Measurements from ENCODE around the gene SLAIN1.

SLAIN1 gene

DNA sequence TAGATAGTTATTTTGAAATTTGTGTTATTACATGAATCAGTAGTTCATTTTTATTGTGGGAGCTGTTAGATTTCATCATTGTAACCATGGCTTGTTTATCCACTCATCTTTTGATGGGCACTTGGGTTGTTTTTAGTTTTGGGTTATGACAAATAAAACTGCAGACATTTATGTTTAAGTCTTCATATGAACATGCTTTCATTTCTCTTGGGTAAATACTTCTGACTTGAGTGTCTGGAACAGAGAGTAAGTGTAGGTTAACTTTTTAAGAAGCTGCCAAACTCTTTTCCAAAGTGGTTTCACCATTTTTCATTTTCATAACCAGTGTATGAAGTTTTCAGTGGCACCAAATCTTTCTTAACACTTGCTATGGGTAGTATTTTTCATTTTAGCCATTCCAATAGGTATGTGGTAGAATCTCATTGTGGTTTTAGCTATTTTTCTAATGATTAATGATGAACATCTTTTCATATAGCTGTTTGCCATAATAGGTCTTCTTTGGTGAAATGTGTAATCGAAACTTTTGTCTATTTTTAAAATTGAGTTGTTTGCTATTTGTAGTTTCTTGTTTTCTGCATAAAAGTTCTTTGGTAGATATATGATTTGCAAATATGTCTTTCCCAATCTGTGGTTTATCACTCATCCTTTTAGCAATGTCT, 17.9 kb downstream of the SLAIN1 start:
- DNase-seq: no peak

DNA sequence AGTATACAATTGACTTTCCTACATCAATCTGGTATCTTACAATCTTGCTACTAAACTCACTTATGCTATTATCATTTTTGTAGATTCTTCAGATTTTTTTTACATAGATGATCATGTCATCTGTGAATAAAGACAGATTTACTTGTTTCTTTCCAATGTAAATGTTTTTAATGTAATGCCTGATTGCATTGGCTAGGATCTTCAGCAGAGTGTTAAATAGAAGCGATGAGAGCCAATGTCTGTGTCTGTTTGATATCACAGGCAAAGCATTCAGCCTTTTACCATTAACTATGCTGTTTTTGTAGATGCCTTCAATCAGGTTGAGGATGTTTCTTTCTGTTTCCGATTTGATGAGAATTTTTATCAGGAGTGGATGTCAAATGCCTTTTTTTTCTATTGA, 19.2 kb downstream of the SLAIN1 start:
- DNase-seq: no peak

DNA sequence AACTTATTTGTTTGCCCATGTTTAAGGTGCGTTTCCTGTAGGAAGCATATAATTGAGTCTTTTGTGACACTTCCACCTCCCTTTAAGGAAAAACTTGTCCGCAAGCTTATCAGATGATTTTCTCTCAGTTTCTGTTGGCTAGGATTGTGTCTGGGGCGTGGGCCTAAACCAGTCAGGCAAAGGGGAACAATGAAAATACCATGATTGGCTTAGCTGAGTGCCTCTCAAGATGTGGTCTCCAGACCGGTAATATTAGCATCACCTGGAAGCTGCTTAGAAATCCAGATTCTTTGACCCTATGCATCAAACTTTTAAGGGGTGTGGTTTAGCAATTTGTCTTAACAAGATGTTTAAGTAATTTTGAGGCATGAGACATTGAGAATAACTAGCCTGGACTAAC, 20.0 kb downstream of the SLAIN1 start:
- DNase-seq: no peak

DNA sequence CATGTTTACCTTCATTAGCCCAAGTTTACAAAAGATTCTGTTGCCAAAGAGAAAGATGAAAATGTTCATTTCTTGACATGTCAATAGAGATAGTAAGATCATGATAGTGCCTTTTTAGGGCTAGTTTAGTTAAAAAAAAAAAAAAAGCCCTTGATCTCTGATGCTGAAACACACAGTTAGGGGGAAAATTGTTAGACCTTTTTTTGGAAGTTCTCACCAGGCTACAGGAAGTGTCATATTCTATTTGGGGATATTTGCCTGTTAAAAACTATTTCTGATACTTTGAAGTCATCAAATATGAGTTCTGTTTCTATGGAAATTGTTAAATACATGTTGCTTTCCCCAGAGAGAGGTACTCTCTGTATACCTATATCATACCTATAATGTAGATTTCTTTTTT, 21.6 kb downstream of the SLAIN1 start:
- DNase-seq: no peak

DNA sequence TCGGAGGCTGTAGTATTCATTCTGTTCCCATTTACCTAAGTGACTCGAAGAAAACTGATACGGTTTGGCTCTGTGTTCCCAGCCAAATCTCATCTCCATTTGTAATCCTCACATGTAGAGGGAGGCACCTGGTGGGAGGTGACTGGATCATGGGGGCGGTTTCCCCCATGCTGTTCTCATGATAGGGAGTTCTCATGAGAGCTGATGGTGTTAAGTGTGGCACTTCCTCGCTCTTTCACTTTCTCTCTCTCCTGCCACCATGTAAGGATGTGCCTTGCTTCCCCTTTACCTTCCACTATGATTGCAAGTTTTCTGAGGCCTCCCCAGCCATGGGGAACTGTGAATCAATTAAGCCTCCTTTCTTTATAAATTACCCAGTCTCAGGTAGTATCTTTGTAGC, 23.5 kb downstream of the SLAIN1 start:
- DNase-seq: no peak

DNA sequence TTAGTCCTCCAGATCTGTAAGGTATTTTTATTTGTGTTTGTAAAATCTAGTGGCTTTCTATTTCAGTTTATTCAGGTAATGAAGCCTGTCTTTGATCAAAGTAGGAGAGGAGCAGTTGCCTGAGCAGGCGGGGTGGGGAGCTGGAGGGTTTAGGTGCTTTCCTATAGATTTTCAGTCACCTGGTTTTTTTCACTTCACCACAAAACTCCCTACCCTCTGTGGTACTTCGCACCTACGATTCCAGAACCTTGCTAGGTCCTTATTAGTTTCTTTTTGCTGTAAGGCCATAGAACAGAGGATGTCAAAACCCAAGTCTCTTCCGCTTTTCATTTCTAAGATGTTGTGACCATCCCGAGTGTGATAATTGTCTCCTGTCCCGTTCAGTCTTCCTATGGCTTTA, 26.6 kb downstream of the SLAIN1 start:
- no peak for DNase-seq

DNA sequence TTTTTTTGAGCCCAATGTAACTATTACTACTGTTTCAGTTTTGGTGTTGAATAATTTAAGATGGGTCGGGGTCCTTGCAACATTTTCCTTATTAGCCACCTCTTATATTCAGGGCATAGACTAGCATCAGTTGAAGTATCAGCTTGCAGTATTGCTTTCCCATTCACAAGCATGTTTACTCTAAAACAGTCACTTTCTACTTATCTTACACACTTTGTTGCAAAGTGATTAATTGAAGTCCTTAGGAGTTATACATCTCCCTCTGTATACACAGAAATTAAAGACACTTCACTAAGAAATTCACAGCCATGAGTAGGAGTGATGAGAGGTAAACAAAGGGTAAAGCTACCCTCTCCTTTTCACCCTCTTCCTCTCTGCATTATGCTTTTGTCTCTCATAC, 27.6 kb downstream of the SLAIN1 start:
- DNase-seq: peak; percentile 22

DNA sequence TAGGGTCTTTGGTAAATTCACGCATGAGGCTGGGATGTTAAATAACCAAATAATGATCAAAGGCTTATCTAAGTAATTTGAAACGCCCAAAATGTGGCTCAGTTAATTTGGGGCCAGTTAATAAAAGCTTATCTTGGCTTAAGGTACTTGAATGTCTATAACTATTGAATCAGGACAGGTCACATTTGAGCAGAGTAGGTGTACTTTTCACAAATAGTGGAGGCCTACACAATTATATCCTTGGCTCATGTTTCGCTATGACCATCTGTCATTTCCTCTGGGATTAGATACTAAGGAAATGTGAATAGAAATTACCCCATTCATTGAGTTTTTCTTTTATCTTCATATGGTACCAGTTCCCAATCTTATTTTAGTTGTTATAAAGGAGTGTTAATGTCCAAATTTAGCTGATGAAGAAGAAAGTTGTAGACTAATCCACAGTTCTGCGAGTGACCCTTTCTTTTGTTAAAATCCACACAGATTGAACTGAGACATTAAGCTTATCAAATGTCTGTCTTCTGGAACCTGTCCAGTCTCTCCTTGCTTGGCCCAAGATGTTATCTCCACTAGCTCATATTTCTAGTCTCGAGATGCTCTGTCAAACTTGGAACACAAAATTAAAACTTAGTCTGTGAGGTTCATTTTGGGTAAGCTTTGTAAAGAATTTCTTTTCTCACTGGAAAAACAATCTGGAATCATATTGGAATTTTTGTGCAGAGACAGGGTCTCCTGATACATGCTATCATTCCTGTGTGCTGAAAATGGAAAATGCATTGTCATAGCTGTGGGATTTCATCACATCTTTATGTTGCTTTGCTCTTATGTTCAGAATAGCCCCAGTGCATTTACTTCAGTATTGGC, 31.0 kb downstream of the SLAIN1 start:
- DNase-seq: peak; percentile 75

DNA sequence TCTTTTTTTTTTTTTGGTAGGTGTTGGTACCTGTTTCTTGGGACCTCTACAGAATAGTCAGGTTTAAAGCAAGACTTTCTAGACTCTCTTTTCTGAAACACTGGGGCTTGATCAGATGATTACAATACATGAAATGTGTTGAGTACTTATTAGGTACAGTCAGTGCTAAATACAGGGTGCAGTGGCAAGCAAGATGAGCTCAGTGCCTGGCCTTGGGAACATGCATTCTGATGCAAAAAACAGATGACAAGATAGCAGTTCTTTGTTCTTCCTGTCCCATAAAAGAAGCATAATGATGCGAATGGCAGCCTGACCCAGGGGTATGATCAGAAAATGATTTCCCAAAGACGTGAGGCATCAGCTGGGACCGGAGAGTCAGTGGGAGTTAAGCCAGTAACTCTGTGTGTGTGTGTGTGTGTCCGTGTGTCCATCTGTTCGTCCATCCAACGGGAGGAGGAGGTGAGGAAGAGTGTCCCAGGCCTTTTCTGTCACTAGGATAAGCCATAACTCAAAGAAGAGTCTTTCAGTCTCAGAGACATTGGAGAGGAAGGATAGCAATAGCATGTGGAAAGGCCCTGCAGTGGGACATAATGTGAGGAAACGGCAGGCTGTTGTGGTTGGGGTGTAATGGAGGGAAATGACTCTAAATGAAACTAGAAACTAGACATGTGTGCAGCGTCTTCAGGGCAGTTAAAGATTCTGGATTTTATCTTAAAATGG, 32.2 kb downstream of the SLAIN1 start:
- DNase-seq: peak; percentile 14

DNA sequence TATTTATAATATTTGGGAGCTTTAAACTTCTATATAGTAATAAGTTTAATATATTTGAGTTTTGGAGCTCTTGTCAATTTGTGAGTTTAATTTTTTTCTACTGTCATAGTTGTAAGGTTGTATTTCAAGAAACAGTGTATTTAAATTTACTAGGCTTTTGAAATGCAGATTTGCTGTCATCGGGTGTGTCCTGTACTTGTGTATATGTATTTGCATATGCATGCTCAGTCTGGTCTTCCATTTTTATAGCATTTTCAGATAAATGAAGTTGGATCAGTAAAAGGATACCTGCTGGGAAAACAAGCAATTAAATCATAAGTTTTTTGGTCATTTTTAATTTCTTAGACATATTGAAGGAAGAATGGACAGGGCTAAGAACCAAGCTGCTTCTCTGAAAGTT, 33.1 kb downstream of the SLAIN1 start:
- no peak for DNase-seq

DNA sequence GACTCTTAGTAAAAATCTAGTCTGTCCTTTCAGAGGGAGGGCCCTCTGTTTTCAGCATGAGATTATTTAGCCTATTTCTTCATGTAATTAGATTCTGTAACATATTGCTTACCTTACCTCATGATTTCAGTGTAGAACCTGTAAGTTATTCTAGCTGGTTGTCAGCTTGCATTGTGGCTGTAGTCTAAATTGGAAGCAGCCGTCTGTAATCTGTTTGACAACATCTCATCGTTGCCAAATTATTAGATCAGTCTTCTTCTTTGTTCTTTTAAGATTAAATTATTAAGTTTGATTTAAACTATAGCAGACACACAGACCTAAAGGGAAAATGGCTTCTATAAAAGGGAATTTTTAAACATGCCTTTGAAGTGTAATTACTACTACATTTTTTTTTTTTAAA, 34.8 kb downstream of the SLAIN1 start:
- DNase-seq: peak; percentile 33

DNA sequence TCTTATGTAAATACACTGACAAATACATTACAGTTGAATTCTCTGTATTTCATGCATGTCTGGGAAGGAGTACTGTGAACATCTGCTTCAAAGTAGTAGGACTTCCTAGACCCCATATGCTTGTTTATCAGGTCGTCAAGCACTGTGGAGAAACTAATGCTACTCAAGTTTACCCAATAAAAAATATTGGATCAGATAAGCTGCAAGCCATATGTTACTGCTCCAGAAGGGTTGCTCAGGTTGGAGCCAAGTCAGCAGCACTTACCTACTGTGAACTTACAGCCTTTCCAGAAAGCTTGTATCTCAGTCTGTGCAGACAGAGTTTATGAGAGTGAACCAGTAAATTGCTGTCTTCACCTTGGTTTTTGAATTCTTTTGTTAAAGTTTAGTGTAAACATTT, 36.2 kb downstream of the SLAIN1 start:
- DNase-seq: peak; percentile 89

DNA sequence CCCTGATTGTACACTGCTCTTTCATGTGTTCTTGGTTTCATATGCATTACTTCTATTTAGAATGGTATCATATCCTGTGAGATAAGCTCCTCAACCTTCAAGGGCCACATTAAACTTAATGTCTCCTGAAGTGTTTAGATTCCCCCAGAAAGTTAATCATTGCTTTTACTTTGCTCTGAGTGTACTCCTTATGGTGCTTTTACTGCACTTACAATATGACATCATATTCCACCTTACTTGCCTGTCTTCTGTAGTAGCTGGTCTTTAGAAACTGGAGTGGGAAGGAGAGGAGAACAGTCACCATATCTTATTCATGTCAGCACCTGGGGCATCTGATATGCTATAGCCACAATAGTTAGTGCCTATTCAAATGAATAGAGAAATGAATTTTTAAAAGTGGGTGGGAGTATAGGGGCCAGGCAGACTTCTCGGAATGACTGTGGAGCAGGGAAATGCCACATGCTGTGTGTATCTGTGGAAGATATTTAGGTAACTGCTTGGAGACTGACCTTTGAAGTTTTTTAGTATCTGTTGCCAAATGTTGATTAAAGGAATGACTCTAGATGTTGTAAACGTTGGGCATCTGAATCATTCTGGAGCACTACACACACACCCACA, 40.2 kb downstream of the SLAIN1 start:
- DNase-seq: no peak

DNA sequence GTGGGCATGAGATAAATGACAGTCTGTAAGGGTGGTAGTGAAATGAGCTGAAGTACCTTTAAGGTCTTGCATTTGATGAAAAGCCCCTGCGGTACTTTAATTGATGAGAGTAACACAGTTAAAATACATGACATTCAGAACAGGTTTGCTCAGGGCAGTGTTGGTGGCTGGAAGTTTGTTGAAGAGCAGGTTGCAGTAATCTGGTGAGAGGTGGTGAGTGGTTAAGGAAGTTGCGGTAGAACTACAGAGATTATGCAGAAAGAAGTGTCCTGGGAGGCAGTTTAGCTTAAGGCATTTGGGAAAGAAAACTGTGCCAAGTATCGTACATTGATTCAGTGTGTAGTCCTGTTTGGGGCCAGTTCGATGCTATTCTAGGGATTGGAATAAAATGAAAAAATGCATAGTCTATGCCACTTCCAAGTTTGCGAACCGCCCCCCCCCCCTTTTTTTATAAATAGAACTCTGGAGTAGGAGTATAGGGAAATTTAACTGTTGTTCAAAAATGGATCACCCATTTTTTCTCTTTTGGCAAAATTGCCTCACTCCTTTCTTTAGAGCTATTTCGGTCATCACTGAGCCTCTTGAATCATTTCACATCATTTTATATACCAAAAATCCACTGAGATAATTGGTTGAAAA, 42.7 kb downstream of the SLAIN1 start:
- no peak for DNase-seq

DNA sequence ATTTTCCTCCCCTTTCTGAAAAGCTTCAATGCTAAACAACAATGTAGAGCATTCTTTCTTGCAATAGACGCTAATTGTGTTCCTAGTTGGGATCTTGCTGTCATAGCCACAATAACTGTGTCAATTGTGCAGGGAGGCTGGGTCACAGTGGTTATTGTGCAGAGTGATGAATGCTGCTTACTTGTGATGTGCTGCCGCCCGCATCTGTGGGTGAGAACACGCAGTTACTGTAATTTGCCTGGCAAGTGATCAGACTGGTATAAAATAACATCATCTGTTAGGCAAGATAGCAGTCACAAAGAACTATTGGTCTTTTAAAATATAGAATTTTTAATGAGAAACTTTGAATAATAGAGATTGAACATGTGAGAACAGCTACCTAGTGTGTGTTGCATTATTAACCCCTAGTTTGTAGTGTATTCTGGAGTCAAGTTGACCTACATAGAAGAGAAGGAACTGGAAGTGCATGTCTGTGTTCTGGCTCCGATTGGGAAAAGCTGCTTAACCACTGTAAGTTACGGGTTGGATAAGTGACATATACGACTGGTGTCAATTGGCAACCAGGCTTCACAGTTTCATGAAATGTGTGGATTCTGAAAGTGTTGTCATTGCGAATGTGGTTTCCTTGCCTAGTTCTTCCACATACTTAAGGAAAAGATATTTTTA, 43.6 kb downstream of the SLAIN1 start:
- no peak for DNase-seq

DNA sequence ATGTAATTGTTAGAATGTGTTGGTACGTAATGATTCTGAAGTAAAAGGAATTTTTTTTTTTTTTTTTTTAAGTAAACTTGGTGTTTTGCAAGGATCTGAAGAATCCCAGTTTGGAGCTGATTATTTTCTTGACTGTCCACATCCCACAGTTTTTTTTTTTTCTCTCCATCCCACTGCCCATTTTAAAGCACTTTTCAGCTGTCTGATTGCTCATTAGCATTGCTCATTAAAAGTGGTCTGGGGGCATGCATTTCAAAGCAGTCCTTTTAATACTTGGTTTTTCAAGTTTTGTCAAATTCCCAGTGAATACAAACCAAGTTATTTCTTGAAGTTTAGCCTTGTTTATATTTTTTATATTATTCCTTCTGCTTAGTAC, 44.1 kb downstream of the SLAIN1 start:
- DNase-seq: no peak

DNA sequence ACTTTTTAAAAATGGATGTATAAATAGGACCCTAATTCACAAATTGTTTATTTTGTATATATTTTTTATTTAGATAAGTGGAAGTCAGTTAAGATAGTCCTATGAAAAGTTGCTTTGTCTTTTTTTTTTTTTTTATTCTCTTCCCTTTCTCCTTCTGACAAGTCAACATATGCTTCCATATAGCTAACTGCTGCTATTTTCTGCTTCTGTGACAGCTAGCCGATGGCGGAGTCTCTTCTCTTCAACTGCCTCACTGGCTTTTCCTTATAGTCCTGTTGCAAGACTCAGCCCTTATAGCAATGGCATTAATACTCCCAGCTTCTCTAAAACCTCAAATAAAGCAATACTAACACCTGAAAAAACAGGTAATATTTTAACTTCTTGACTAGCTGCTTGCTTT, 45.3 kb downstream of the SLAIN1 start:
- DNase-seq: no peak

DNA sequence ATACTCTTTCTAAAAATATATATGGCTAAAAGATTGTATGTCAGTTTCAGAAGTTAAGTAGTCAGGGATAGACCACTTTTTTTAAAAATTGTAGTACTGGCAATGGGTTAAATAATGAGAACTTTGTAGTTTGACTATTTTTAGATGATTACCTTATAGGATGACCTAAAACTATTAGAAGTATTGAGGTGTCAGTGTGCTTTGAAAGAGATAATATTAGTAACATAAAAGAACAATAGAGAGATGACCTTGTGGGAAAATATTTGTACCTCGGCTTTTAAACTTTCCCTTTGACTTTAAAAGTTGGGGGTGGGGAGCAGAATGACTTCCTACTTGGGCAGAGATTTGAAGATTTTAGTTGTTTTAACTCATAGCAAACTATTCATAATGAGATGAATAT, 48.3 kb downstream of the SLAIN1 start:
- DNase-seq: no peak

DNA sequence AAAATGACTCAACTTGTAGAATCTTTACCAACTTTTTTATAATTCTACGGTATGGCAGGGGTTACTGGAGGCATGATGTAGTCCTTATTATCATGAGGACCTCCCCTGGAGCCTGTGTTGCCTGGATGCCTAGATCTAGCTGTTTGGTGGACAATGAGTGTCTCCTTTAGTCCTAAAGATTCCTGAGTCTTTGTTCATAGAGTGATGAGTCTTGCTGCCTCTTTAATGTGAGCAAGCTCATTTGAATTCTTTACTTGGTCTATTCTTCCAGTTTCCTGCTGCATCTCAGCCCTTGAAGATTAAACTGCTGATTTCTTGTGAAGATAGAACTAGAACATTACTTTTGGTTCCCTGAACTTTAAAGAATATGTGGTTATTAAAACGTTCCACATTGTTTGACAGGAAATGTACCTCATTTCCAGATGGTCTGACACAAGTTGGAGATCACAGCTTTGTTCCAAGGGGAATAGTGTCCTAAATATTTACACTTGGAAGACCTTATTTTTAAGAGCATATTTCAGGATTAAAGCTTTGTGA, 51.9 kb downstream of the SLAIN1 start:
- peak; percentile 10 for DNase-seq

DNA sequence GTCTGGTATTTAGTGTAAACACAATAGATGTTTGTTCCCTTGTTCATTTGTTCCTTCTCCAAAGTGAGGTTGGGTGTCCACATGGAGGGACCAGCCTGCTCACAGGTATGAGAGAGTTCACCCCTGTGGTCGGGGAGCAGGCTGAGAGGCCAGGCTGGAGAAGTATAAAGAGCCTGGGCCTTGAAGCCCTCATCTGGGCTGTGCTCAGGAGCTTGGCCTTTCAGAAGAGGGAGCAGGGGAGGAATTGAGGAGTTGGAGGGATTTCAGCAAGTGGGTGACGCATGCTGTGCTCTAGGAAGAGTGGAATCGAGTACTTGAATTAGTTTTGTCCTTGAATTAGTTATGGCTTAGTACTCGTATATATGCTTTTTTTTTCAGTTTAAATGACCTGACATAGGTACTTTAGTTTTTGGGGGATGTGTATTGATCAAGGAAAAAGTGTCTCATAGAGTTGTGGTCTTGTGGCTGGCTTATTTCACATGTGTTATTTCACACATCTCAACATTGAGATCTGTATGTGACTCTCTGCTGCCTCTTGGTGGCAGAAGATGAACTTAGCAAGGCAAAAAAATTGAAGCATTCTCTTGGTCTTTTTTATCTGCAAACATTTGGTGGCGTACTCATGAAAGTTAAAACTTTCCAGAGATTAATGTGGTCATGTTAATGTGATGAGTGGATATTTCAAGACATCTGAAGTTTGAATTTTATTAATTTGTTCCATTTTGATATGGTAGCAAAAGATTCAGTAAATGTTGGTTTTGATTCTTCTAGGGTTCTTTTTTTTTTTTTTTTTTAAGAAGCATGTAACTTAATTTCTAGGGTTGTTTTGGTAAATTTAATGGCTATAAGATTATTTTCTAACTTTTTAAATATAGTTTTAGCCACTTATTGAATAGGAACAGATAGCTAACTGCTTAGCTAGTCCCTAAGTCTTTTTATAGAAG, 54.3 kb downstream of the SLAIN1 start:
- peak; percentile 63 for DNase-seq

DNA sequence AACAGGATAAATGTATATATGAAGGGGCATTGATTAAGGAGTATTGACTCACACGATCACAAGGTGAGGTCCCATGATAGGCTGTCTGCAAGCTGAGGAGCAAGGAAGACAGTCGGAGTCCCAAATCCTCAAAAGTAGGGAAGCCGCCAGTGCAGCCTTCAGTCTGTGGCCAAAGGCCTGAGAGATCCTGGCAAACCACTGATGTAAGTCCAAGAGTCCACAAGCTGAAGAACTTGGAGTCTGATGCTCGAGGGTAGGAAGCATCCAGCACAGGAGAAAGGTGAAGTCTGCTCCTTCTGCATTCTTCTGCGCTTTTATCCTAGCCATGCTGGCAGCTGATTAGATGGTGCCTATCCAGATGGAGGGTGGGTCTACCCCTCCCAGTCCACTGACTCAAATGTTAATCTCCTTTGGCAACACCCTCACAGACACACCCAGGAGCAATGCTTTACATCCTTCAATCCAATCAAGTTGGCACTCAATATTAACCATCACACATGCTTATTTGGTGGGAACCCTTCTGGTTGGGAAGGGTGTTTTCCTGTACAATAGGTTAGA, 55.1 kb downstream of the SLAIN1 start:
- DNase-seq: peak; percentile 8

All from NCI-H69 (cell line).